ENCODE results near the gene ZNF837. TPM values are rescaled to one million over a fixed set of nuclear protein-coding genes. Genes with fewer than 3 reads are reported as not detected.

ZNF837 gene
- total RNA-seq, 1 experiment from 2014 or later, result 4.9 TPM

- TF ChIP-seq MLX (CRISPR knock-in tag; IDR thresholded peaks at IDR 0.05), result 0 out of 2 replicates have a peak, but pooled peaks have one; percentile 68
- TF ChIP-seq ZNF317 (CRISPR knock-in tag; IDR thresholded peaks at IDR 0.05; ENCODE audit: borderline replicate concordance, low read depth), result peak; percentile 45; the same call in 1 of the 2 replicates
- no peak for TF ChIP-seq SMAD3 (CRISPR knock-in tag; IDR thresholded peaks at IDR 0.05; ENCODE audit: borderline replicate concordance)
- TF ChIP-seq NR2C2 (CRISPR knock-in tag; IDR thresholded peaks at IDR 0.05), result no peak
- TF ChIP-seq, protein P1, sequence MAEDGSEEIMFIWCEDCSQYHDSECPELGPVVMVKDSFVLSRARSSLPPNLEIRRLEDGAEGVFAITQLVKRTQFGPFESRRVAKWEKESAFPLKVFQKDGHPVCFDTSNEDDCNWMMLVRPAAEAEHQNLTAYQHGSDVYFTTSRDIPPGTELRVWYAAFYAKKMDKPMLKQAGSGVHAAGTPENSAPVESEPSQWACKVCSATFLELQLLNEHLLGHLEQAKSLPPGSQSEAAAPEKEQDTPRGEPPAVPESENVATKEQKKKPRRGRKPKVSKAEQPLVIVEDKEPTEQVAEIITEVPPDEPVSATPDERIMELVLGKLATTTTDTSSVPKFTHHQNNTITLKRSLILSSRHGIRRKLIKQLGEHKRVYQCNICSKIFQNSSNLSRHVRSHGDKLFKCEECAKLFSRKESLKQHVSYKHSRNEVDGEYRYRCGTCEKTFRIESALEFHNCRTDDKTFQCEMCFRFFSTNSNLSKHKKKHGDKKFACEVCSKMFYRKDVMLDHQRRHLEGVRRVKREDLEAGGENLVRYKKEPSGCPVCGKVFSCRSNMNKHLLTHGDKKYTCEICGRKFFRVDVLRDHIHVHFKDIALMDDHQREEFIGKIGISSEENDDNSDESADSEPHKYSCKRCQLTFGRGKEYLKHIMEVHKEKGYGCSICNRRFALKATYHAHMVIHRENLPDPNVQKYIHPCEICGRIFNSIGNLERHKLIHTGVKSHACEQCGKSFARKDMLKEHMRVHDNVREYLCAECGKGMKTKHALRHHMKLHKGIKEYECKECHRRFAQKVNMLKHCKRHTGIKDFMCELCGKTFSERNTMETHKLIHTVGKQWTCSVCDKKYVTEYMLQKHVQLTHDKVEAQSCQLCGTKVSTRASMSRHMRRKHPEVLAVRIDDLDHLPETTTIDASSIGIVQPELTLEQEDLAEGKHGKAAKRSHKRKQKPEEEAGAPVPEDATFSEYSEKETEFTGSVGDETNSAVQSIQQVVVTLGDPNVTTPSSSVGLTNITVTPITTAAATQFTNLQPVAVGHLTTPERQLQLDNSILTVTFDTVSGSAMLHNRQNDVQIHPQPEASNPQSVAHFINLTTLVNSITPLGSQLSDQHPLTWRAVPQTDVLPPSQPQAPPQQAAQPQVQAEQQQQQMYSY (CRISPR knock-in tag; IDR thresholded peaks at IDR 0.05), result peak; percentile 87
Observed at GRCh38 chr19:58380662-58381459, at the start of gene ZNF837 (continued).

GRCh38 chr19:58429745-58430144 lies 48.9 kb upstream of the ZNF837 start:
- Mint-ChIP-seq H3K9me3 (peaks cover 85% of the 10 kb centered on the region), H3K4me3 (no peak overlapping the region), H3K27ac (no peak overlapping the region), H3K27me3 (ENCODE audit: low read depth) (peaks cover 67% of the 10 kb centered on the region), H3K4me1 (no peaks in the 10 kb centered on the region), H3K36me3 (peaks cover 50% of the 10 kb centered on the region)
- ATAC-seq, result no peak
- POLR2A ChIA-PET, result no interaction called here
- CTCF ChIA-PET, result no interaction called here
- no peak for DNase-seq (ENCODE audit: low spot score)
- no peak for TF ChIP-seq E2F5 (CRISPR knock-in tag; IDR thresholded peaks at IDR 0.05)
- no peak for TF ChIP-seq FOXK1 (CRISPR knock-in tag; IDR thresholded peaks at IDR 0.05)
- no peak for TF ChIP-seq PREB (CRISPR knock-in tag; IDR thresholded peaks at IDR 0.05; ENCODE audit: borderline replicate concordance)
- TF ChIP-seq, protein P2, sequence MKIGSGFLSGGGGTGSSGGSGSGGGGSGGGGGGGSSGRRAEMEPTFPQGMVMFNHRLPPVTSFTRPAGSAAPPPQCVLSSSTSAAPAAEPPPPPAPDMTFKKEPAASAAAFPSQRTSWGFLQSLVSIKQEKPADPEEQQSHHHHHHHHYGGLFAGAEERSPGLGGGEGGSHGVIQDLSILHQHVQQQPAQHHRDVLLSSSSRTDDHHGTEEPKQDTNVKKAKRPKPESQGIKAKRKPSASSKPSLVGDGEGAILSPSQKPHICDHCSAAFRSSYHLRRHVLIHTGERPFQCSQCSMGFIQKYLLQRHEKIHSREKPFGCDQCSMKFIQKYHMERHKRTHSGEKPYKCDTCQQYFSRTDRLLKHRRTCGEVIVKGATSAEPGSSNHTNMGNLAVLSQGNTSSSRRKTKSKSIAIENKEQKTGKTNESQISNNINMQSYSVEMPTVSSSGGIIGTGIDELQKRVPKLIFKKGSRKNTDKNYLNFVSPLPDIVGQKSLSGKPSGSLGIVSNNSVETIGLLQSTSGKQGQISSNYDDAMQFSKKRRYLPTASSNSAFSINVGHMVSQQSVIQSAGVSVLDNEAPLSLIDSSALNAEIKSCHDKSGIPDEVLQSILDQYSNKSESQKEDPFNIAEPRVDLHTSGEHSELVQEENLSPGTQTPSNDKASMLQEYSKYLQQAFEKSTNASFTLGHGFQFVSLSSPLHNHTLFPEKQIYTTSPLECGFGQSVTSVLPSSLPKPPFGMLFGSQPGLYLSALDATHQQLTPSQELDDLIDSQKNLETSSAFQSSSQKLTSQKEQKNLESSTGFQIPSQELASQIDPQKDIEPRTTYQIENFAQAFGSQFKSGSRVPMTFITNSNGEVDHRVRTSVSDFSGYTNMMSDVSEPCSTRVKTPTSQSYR (CRISPR knock-in tag; IDR thresholded peaks at IDR 0.05), result no peak
- TF ChIP-seq ZNF317 (CRISPR knock-in tag; IDR thresholded peaks at IDR 0.05; ENCODE audit: borderline replicate concordance, low read depth), result no peak
- TF ChIP-seq SP1 (CRISPR knock-in tag; conservative IDR thresholded peaks at IDR 0.05), result no peak
- no peak for TF ChIP-seq GTF2I (CRISPR knock-in tag; conservative IDR thresholded peaks at IDR 0.05)
- TF ChIP-seq ZNF423 (CRISPR knock-in tag; IDR thresholded peaks at IDR 0.05), result no peak
- no peak for TF ChIP-seq IRF2 (CRISPR knock-in tag; IDR thresholded peaks at IDR 0.05; ENCODE audit: borderline replicate concordance, low read depth)
- TF ChIP-seq GABPB1 (CRISPR knock-in tag; IDR thresholded peaks at IDR 0.05), result no peak
- TF ChIP-seq PRRX2 (CRISPR knock-in tag; IDR thresholded peaks at IDR 0.05), result no peak
- no peak for TF ChIP-seq FOXJ3 (CRISPR knock-in tag; IDR thresholded peaks at IDR 0.05; ENCODE audit: borderline replicate concordance)
- no peak for TF ChIP-seq RELA (CRISPR knock-in tag; IDR thresholded peaks at IDR 0.05; ENCODE audit: borderline replicate concordance)
- TF ChIP-seq, protein P3, sequence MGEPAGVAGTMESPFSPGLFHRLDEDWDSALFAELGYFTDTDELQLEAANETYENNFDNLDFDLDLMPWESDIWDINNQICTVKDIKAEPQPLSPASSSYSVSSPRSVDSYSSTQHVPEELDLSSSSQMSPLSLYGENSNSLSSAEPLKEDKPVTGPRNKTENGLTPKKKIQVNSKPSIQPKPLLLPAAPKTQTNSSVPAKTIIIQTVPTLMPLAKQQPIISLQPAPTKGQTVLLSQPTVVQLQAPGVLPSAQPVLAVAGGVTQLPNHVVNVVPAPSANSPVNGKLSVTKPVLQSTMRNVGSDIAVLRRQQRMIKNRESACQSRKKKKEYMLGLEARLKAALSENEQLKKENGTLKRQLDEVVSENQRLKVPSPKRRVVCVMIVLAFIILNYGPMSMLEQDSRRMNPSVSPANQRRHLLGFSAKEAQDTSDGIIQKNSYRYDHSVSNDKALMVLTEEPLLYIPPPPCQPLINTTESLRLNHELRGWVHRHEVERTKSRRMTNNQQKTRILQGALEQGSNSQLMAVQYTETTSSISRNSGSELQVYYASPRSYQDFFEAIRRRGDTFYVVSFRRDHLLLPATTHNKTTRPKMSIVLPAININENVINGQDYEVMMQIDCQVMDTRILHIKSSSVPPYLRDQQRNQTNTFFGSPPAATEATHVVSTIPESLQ (CRISPR knock-in tag; IDR thresholded peaks at IDR 0.05), result no peak
- TF ChIP-seq, protein P4, sequence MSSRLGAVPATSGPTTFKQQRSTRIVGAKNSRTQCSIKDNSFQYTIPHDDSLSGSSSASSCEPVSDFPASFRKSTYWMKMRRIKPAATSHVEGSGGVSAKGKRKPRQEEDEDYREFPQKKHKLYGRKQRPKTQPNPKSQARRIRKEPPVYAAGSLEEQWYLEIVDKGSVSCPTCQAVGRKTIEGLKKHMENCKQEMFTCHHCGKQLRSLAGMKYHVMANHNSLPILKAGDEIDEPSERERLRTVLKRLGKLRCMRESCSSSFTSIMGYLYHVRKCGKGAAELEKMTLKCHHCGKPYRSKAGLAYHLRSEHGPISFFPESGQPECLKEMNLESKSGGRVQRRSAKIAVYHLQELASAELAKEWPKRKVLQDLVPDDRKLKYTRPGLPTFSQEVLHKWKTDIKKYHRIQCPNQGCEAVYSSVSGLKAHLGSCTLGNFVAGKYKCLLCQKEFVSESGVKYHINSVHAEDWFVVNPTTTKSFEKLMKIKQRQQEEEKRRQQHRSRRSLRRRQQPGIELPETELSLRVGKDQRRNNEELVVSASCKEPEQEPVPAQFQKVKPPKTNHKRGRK (CRISPR knock-in tag; IDR thresholded peaks at IDR 0.05; ENCODE audit: borderline replicate concordance), result no peak
- no peak for TF ChIP-seq ELF4 (CRISPR knock-in tag; IDR thresholded peaks at IDR 0.05; ENCODE audit: low read depth)
- no peak for TF ChIP-seq ZSCAN18 (CRISPR knock-in tag; IDR thresholded peaks at IDR 0.05)
